Measurements from ENCODE around the gene CHST15. TPM values are rescaled to one million over a fixed set of nuclear protein-coding genes. Genes with fewer than 3 reads are reported as not detected.

The CHST15 gene
- total RNA-seq: 23.5 TPM

GRCh38 chr10:124092860-124093773 is at the start of gene CHST15:
CHST15 (minus strand) TSS chr10:124093598; CDS start chr10:124046212, 47,386 bp downstream.
- peak; percentile 21 for DNase-seq (ENCODE audit: low spot score)

DNA sequence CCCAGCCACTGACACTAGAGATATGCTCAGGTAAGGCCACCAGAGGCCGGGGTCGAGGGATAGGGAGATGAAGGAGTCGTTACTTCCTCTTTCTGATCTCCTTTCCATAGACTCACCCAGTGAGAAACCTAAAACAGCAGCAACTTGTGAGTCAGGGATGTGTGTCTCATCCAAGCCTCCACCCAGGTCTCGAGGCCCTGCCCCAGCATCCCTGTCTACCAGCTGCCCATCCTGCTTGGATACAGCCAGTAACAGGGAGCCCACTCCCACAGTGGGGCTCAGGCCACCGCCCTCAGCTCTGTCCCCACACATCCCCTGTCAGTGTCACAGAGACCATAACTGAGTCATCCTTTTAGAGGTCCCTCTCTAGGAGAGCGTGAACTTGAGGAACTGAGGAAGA is 49.6 kb upstream of the CHST15 start:
- no peak for DNase-seq (ENCODE audit: low spot score)

DNA sequence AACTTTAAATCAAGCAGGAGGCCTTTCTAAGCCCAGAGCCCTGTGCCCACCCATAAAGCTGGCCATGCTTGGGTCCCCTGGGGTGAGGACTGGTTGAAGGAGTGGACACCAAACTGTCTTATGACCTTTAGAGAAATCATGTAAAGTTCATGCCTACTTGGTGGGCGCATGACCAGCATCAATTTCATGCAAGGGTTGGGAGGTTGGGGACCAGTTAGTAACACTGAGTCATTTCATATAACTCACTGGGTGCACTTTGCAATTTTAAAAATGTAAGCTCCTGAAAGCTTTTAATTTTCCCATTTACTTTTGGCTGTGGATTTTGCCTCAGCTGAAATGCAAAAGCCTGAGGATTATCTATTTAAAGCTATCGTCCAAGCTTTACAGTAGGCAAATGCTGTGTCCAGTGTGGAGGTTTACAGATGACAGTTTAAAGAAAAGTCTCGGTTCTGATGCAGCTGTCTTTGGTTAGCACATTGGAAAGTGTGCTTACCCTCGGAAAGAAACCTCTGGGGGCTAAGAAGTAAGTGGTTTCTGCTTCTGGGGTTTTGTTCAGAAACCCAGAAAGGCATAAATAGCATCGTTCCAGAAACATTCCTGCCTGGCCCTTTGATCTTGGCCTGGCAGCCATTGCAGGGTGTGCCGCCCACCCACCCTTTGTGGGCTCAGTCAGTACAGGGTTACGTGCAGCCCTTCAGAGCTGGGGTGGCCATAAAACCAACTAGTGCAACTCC is 48.8 kb upstream of the CHST15 start:
- DNase-seq (ENCODE audit: low spot score): no peak

- DNase-seq (ENCODE audit: low spot score): no peak
Measured at GRCh38 chr10:124138883-124139348, 45.5 kb upstream of the CHST15 start.

- DNase-seq (ENCODE audit: low spot score): no peak
Measured at GRCh38 chr10:124138195-124138882, 44.9 kb upstream of the CHST15 start.

- no peak for DNase-seq (ENCODE audit: low spot score)
Measured at GRCh38 chr10:124134251-124134893, 41.0 kb upstream of the CHST15 start.

DNA sequence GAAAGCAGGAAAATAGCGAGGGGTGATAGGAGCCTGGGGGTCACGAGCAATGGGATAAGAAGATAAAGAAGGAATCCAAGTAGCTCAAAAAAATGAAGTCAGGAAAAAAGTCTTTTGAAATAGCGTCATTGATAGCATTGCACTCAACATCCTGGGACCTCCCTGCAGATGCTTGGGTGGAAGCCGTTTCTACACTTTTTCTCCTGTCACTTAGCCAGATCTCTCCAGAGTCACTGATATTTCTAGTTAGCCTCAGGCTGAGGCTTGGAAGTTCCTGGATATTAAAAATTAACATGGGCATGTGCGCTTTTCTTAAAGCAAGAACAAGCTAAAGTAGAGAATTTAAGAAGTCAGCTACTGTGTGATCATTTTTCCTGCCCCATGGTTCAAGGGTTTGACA is 39.5 kb upstream of the CHST15 start:
- DNase-seq (ENCODE audit: low spot score): no peak

DNA sequence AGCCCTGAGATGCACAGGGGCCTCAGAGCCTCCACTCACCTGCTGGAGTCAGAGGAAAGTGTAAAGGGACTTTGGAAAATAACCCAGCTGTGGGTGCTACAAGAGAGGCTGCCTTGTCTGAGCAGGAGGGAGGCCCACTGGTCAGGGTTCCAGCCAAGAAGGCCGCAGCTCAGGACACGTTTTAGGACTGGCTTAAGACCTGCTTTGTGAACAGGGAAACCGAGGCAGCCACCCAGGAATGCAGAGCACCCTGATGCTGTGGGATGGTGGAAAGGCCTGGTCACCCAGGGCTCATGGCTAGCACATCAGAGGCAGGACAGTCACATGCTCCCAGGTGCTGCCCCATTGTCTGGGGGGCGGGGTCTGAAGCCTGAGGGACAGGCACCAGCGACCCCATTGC is 38.9 kb upstream of the CHST15 start:
- DNase-seq (ENCODE audit: low spot score): no peak

DNA sequence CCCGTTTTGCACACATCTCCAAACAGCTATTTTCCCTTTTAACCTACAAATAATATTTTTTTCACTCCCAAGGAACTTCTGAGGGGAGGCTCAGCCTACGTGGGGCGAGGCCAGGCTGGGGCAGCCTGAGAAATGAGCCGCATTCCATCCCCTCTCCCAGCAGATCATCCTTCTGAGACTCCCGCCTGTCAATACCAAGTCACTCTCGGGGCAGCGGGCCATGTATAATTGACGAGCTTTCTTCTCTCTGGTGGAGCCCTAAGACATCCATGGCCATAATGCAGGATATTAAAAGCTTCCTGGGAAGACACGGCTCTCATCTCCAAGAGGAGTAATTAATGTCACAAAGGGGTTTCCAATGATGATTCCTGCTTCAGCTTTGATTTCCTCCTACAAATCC is 37.8 kb upstream of the CHST15 start:
- DNase-seq (ENCODE audit: low spot score): no peak

DNA sequence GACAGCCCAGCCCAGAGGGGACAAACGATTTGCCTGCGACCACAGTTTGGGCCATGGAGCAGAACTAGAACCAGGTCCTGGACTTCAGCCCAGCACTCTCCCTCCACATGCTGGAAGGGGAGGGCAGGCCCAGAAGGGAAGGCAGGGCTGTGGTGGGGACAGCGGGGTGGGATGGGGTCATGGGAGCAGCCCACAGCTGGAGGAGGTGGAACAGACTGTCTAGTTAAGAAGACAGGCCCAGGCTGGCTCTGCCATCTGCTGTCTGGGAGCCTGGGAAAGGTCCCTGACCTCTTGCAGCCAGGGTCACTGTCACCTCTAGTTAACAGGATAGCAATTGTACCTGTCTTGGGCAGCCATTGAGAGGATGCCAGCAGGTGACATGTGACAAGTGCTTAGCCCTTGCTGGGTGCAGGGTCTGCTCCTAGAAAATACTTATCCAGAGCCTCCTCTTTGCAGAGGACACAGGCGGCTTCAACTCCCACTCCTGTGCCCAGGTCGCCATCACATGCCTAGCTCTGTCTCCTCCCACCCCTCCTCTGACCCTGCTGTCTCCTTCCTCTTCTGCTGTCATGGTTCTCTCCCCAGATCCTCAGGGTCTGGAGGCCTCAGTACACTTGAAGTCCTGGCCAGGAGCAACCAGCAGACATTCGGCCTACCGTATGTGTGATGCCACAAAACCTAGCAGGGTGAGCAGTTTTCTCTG is 37.0 kb upstream of the CHST15 start:
- no peak for DNase-seq (ENCODE audit: low spot score)

DNA sequence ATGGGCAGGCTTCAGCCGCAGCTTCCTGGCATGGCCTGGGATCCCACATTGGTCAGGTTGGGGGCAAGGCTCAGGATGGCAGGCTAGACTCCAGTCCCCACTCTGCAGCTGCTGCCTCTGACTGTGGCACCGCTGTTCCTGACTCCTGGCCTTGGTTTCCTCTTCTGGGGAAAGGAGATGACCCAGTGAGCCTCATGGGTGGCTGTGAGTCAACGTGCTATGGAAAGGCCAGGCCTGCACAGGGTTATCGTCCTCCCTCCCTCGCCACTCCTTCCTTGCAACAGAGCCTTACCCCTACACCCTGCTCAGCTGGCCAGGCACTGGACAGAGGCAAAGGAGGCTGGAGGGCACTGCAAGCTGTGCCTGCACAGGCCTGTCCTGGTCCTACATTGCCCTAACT is 36.1 kb upstream of the CHST15 start:
- no peak for DNase-seq (ENCODE audit: low spot score)

DNA sequence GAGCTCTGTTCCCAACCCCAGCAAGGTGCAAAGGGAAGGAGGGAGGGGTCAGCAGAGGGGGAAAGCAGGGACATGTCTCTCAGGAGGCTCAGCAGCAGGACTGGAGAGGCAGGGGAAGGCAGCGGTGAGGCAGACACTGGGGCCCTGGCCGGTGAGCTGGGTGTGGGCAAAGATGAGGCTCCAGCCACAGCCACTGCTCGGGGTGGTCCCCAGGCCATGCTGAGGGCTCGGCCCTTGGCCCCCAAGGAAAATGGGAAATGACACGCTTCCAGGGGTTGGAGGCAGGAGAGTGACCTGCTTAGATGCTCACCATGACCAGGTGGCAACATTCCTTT is 35.4 kb upstream of the CHST15 start:
- DNase-seq (ENCODE audit: low spot score): no peak

DNA sequence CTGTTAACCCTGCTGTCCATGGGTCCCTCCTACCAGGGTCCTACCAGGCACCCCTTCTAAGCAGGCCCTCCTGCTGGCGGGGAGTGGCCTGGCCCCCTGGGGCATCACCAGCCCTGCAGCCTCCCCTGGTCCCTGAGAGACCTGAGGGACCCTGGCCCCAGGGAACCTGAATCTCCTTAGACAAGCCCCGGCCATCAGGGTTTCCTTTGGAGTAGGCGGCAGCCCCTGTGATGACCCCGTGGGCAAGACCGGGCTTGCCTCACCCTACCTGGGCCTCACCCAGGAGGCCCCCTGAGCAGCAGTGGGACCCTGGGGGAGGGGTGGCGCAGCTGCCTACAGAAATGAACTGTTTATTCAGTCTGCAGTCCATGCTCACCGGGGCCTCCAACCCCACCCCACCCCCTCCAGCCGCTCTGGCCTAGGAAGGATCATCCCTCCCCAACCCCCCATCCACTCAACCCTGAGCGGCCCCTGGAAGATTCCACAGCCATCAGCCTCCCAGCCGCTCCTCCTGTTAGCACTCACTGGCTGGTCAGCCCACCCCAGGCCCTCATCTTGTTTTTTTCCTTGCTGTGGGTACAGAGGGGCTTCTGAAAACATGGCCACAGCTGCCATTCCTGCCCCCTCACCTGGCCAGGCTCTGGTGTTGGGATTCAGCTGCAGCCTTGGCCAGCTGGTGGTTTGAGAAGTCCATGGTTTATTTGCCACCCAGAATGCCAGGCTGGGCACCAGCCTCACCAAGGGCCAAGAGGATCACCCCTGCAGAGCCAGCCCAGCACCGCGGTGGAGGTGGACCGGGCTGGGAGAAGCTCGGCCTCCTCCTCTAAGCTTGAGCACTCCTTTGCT is 34.8 kb upstream of the CHST15 start:
- no peak for DNase-seq (ENCODE audit: low spot score)

GRCh38 chr10:124127563-124127962 is 34.2 kb upstream of the CHST15 start:
- DNase-seq (ENCODE audit: low spot score): no peak

DNA sequence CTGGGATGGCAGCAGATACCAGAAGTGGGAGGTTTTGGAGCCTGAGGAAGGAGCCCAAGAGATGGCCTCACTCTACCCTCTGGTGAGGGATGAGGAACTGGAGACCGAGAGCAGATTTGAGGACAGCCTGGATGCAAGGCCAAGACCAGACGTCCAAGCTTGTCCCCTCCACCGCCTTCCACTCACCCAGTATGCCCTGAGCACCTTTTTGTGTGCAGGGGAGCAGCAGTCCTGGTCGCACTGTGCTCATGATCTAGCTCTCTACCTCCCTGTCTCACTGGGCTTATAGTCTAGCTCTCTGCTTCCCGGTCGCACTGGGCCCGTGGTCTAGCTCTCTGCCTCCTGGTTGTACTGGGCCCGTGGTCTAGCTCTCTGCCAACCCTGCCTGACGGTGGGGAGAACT is 33.6 kb upstream of the CHST15 start:
- no peak for DNase-seq (ENCODE audit: low spot score)

DNA sequence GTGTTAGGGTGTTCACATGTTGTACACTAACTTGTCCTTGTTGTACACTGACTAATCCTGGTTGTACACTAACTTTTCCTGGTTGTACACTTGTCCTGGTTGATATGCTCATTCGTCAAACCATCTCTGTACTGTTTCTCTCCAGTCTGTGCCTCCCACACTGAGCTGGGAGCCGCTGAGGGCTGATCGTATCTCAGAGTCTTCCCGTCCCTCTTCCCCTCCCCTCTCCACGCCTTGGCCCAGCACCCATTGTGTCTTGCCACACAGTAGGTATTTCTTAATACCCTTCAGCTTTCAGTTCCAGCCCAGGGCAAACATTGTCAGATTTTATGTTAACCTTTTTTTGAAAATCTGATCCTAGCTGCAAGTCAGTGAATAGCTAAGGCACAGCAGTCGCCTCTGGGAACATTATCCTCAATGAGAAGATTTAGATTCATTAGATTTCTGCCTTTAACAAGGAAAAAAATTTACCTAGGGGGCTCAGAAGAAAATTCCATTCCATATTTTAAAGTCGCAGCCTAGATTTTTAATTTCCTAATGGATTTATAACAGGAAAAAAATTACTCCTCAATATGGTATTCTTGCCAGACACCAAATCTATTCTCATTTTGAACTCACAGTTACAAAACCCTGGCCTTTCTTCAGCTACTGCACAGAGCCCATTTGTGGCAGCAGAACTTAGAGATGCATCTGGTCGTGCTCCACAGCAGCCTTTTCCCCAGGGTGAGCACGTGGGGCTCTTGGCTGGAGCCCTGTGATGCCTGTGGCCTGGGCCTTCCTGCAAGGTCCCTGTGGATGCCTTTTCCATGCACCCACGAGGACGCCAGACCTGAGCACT is 33.0 kb upstream of the CHST15 start:
- no peak for DNase-seq (ENCODE audit: low spot score)

- DNase-seq (ENCODE audit: low spot score): no peak
Measured at GRCh38 chr10:124125305-124126116, 32.1 kb upstream of the CHST15 start.

DNA sequence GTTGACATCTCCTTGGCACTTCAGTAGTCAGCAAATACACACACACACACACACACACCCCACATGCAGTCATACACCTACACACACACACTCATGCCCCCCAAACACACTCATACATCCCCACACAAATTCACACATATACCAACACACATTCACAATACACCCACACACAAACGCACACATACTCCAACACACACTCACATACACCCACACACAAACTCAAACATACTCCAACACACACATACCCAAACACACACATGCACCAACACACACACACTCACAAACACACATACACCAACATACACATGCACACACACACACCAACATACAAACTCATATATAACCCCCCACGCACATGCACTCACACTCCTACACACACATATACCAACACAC is 31.4 kb upstream of the CHST15 start:
- DNase-seq (ENCODE audit: low spot score): no peak

All from mucosa of gallbladder (tissue), 1 donor.